Uterus (tissue), 2 donors: ENCODE data around the gene TMEM184B.

Source experiments
- CTCF ChIP-seq, 4 experiments: fragments of 200-600 bp in 2 of 4; fragments of 450-650 bp in 2 of 4; sonication (generic) in 2 of 4; IDR thresholded peaks; one replicate each; pipeline ENCODE4 v1.5.1; 2016 to 2019; ENCODE audit warnings: antibody characterized with exemption in 4 of 4, mild to moderate bottlenecking in 2 of 4, moderate library complexity in 1 of 4
- POLR2A ChIP-seq, 2 donors: fragments of 450-650 bp; IDR thresholded peaks; one replicate each; pipeline ENCODE4 v1.6.1; 2016; ENCODE audit warnings: antibody characterized with exemption in 2 of 2, mild to moderate bottlenecking in 1 of 2, moderate library complexity in 1 of 2

- TF ChIP-seq CTCF (IDR thresholded peaks at IDR 0.05) (peak in 2 of 4 experiments; percentile 26 to 34), POLR2A (IDR thresholded peaks at IDR 0.05) (peak; percentile 96 to 99)
Observed at GRCh38 chr22:38272373-38273134, at the start of gene TMEM184B.
